ENCODE data around the gene ZPBP2.

DNA sequence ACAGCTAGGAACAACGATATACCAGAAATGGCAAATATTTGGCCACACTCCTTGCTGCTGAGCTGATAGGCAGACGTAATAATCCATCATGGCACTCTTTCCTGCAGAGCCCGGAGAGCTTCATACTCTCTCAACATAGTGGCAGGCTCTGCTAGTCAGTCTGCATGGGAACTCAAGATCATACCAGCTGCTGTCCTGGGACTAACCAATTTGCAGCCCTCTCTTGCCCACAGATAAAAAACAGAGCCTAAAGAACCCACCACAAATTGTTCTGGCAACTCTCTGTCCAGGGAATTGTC is 36.9 kb downstream of the ZPBP2 start:
- TF ChIP-seq, protein P1, sequence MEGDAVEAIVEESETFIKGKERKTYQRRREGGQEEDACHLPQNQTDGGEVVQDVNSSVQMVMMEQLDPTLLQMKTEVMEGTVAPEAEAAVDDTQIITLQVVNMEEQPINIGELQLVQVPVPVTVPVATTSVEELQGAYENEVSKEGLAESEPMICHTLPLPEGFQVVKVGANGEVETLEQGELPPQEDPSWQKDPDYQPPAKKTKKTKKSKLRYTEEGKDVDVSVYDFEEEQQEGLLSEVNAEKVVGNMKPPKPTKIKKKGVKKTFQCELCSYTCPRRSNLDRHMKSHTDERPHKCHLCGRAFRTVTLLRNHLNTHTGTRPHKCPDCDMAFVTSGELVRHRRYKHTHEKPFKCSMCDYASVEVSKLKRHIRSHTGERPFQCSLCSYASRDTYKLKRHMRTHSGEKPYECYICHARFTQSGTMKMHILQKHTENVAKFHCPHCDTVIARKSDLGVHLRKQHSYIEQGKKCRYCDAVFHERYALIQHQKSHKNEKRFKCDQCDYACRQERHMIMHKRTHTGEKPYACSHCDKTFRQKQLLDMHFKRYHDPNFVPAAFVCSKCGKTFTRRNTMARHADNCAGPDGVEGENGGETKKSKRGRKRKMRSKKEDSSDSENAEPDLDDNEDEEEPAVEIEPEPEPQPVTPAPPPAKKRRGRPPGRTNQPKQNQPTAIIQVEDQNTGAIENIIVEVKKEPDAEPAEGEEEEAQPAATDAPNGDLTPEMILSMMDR (IDR thresholded peaks at IDR 0.05) = no peak
- no peak for TF ChIP-seq POLR2A (IDR thresholded peaks at IDR 0.05)

Data from right lobe of liver (tissue), 4 donors.